GM19463 (cell line): ENCODE results near the gene ZNF264.
"Not testable (repeated sequence)": the region's sequence is repeated elsewhere in the genome, so short reads cannot be mapped to it uniquely, and the experiment has no call there.

ENCODE experiments used
- ATAC-seq: cut with Tn5 transposase; IDR thresholded peaks from one replicate; pipeline ENCODE4 v1.9.1; 2021; ENCODE audit warnings: mild to moderate bottlenecking, moderate library complexity; ENCODE audit not compliant: unreplicated experiment

ZNF264 gene

DNA sequence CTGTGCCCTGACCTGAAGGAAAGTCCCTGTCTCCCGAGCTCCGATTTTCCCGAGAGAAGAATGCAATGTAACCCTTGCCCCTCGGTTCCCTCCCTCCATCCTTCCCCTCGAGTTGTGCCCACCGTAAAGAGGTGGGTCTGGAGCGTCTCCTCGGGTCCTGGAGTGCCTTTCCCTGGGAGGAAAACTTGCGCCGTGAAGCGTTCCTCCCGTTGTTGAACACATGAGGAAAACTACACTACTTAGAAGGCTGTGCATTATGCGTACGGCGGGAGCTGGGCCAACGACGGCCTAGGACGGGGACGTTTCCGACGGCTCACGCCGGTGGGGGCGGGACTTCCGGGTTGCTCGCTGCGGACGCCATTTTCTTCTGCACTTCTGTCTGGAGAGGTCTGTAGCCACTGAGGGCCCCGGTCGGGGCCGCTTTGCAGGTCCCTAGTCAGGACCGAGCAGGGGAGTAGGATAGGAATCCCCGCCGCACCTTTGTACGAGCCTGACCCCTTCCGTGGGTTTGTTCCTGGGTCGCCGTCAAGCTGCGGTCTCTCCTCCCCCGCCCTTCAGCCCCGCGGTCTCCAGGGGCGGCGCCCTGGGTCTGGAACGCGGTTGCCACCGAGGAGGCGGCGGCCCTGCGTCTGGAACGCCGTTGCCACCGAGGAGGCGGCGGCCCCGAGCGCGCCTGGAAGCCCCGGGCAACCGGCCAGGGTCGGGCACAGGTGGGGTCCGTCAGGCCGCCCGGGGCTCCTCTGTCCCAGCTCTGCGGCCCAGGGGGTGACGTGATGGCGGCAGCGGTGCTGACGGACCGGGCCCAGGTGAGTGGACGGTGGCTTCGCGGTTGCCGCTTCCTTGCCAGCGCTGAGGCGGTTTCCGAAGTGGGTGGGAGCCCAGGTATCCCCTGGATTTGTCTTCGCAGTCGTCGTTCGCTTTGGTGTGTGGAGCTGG, at the start of gene ZNF264:
ZNF264 (plus strand) TSS at position 360 of the 936 bp plus-strand sequence; CDS start at position 774, 414 bp downstream.
- ATAC-seq, result peak; percentile 93

GRCh38 chr19:57141699-57142098, 49.6 kb upstream of the ZNF264 start:
- no peak for ATAC-seq

DNA sequence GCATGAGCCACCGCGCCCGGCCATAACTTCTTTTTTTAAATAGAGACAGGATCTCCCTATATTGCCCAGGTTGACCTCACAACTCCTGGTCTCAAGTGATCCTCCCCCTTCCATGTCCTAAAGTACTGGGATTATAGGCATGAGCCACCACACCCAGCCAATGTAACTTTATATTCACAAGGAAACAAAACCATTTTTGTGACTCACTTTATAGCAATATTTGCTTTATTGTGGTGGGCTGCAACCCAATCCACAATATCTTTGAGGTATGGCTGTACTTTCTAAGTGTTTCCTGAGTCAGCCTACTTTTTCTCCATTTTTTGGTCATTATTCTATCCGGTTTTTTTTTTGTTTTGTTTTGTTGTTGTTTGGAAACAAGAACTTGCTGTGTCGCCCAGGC, 38.4 kb upstream of the ZNF264 start:
- no peak for ATAC-seq

DNA sequence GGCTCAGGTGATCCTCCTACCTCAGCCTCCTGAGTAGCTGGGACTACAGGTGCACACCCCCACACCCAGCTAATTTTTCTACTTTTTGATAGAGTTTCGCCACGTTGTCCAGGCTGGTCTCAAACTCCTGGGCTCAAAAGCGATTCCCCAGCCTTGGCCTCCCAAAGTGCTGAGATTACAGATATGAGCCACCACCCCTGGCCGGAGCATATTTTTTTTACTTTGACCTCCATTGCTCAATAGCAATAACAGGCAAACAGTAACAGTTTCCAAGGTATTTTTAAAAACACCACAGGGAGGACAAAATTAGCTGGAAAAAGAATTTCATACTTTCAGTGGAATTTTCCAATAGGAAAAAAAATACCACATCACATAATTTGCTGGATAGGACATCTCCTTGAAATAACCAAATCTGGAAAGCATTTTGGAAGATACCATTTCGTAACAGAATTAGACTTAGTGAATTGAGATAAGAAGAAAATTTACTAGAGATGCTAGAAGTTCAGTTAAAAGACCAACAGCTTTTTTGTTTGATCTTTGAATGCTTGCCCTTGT, 29.2 kb upstream of the ZNF264 start:
- ATAC-seq, result no peak

DNA sequence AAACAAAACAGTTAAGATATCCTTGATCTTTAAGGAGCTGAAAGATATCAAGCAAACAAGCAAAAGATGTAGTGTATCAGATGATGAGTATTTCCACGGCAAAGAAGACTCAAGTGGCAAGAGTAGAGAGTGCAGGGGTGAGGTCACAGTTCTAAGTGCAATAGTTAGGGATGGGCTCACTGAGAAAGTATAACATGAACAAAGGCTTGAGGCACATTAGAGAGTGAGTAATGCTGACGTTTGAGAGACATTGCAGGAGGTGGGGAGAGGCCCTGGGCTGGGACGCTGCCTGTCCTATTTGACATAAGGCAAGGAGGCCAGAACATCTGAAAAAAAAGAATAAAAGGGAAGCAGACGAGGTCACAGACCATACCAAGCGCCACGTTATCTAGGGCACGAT, 25.5 kb upstream of the ZNF264 start:
- ATAC-seq, result no peak

- no peak for ATAC-seq
Observed at GRCh38 chr19:57167385-57167784, 23.9 kb upstream of the ZNF264 start, which contains the start of gene DUXA. TSS of gene DUXA (minus strand) at chr19:57167485. CDS start at chr19:57167443, 42 bp downstream.

- no peak for ATAC-seq
Observed at GRCh38 chr19:57171551-57172081, 19.7 kb upstream of the ZNF264 start.

DNA sequence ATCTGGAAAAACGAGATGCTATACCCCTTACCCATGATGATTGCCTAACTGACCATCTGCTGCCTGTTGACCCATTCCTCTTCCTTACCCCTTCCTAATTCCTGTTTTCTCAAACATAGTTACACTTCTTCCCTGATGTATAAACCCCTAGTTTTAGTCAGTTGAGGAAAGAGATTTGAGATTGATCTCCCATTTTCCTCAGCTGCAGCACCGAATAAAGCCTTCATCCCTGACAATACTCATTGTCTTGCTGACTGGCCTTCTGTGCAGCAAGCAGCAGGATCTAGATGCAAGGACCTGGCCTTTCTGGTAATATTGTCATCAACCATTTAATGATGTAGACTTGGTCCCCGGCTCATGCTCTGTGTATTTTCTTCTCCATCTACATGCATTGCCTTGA, 999 bp upstream of the ZNF264 start:
- ATAC-seq, result no peak

- no peak for ATAC-seq
Observed at GRCh38 chr19:57192077-57192420, 749 bp downstream of the ZNF264 start.

- no peak for ATAC-seq
Observed at GRCh38 chr19:57192993-57193392, 1.7 kb downstream of the ZNF264 start.

GRCh38 chr19:57197874-57198273, 6.6 kb downstream of the ZNF264 start:
- not testable (repeated sequence) for ATAC-seq

- ATAC-seq, result no peak
Observed at GRCh38 chr19:57202160-57202559, 10.9 kb downstream of the ZNF264 start.

- ATAC-seq, result no peak
Observed at GRCh38 chr19:57210381-57210780, 19.1 kb downstream of the ZNF264 start.

- ATAC-seq, result no peak
Observed at GRCh38 chr19:57212109-57212508, 20.8 kb downstream of the ZNF264 start.

DNA sequence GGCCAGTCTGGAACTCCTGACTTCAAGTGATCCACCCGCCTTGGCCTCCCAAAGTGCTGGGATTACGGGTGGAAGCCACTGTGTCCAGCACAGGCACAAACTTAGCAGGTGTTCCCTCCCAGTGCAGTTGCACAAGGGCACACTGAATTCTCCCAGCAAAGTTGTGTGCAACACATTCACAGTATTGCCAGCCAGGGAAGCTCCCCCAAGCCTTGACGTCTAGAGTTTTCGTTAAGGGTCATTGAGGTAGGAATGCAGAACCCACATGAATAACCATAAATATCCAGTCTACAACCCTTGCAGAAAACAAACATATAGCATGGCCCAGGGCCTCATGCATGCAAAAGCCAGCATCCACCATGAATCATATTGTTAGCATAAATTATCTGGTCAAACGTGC, 36.2 kb downstream of the ZNF264 start:
- ATAC-seq, result no peak

- ATAC-seq, result no peak
Observed at GRCh38 chr19:57231686-57232085, 40.4 kb downstream of the ZNF264 start.

GRCh38 chr19:57233207-57233606, 41.9 kb downstream of the ZNF264 start:
- no peak for ATAC-seq

DNA sequence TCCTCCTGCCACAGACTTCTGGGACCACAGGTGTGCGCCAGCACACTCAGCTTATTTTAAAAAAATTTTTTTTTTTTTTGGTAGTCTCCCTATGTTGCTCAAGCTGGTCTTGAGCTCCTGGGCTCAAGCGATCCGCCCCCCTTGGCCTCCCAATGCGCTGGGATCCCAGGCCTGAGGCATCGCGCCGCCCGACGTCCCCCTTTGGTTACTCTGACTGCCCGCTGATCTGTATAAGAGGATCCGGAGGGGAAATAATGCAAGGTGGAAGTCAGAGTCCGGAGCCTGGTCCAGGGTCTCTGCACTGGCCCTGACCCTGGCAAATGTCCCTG, 48.6 kb downstream of the ZNF264 start:
- no peak for ATAC-seq

- ATAC-seq, result peak; percentile 94
Observed at GRCh38 chr19:57240311-57241090, 49.2 kb downstream of the ZNF264 start, which contains the start of gene ZNF805. TSS of gene ZNF805 (plus strand) at chr19:57240632. CDS start at chr19:57240892, 260 bp downstream.

- no peak for ATAC-seq
Observed at GRCh38 chr19:57241176-57241575, 49.9 kb downstream of the ZNF264 start.

DNA sequence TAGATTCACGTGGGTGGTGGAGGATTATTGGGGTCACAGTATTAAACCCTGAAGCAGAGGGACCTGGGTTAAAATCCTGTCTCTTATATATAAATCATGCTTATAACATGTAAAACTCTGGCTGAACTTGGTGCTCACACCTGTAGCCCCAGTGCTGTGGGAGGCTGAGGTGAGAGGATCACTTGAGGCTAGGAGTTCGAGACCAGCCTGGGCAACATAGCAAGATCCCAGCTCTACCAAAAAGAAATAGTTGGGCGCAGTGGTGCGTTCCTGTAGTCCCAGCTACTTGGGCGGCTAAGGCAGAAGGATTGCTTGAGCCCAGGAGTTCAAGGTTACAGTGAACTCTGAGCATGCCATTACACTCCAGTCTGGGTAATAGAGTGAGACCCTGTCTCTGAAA, 51.5 kb downstream of the ZNF264 start:
- no peak for ATAC-seq
